D341Med (cell line): ENCODE measurements around the gene IDH3B.
A peak's percentile ranks its signal among the peaks of the same experiment; 100 is the strongest.
"Not testable (repeated sequence)": the region's sequence is repeated elsewhere in the genome, so short reads cannot be mapped to it uniquely, and the experiment has no call there.

Source experiments
- DNase-seq: peaks from one replicate; pipeline ENCODE4 v3.0.0; 2012; ENCODE audit warnings: low spot score

IDH3B gene

GRCh38 chr20:2694519-2694918 lies 30.5 kb upstream of the IDH3B start:
- DNase-seq: peak; percentile 44

- peak; percentile 38 for DNase-seq
Observed at GRCh38 chr20:2694008-2694471, 30.0 kb upstream of the IDH3B start.

GRCh38 chr20:2693286-2694007 lies 29.4 kb upstream of the IDH3B start:
- peak; percentile 82 for DNase-seq

DNA sequence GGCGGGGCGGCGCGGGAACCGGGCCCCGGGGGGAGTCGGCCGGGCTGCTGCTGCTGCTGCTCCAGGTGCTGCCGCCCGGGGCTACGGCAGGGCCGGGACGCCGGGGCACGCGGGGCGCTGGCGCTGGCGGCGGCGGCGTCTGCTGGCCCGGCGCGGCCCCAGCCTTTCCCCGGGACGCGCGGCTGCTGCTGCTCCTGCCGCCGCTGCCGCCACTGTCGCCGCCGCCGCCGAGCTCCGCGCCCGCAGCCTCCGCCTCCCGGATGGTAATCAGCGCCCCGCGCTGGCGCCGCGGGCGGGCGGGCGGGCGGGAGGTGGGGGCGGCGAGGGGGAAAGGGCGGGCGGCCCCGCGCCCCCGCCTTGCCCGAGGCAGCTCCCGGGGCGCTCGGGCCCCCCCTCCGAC lies 28.9 kb upstream of the IDH3B start:
- peak; percentile 83 for DNase-seq

DNA sequence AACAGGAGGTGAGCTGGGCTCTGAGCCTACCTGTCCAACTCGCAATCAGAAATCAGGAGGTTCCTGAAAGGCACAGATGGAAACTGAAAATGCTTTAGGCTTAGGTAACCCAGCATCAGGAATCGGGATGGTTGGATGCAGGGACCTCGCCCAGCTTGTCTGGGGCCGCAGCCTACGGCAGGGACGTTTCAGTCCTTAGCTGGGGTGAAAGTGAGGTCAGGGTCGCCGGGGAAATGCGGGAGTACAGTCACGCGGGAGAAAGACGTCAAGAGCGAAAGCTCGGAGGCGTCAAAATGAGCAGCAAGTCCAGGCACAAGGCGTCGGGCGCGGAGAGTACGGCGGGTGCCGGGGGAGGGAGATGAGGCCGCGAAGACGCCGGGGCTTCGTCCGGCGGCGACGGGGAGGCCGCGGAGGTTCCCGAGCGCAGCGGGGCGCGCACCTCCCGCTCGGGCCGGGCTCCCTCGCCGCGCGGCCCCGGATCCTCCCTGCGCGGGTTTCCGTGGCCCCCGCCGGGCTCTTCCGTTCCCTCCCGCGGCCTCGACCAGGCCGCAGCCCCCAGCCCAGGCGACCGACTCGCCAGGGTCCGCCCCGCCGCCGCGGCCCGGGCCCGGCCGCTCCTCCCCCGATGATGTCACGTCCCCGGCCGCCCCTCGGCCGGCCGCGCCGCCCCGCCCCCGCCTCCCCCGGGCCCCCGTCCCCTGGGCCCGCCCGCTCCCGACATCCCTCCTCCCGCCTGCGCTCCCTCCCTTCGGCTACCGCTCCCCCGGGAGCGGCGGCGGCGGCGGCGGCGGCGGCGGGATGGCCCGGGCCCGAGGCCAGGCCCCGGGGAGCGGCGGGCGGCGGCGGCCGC lies 28.2 kb upstream of the IDH3B start, which contains the start of gene EBF4:
Gene EBF4, plus strand, starts transcription at position 745 of the 850 bp plus-strand sequence. CDS start 866 bp downstream, outside the sequence.
- peak; percentile 87 for DNase-seq

GRCh38 chr20:2691663-2692035 lies 27.6 kb upstream of the IDH3B start:
- peak; percentile 29 for DNase-seq

- DNase-seq: no peak
Observed at GRCh38 chr20:2691127-2691526, 27.1 kb upstream of the IDH3B start.

- no peak for DNase-seq
Observed at GRCh38 chr20:2690718-2691117, 26.7 kb upstream of the IDH3B start.

GRCh38 chr20:2690213-2690612 lies 26.2 kb upstream of the IDH3B start:
- no peak for DNase-seq

DNA sequence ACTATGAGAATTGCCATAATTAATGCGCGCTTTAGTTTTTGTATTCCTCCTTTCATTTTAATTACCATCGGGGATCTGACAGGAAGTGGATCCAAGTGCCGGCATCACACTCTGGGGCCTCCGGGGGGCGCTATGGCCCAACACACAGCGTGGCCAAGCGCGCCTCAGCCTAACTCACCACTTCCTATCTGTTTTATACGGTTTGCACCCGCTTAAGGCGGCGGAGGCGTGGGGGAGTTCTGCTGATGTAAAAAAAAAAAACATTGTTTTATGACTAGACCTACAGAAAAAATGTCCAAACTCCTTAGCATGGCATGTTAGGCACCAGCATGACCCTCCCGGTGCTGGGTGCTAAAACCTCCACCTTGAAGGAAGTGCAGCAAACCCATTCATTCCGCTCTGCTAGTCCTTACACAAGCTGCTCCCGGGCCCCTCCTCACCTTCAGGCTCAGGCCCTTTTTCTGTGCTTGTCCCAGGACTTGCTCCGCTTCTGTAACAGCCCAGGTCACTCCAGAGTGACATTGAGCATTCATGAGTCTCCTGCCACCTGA lies 24.1 kb upstream of the IDH3B start:
- DNase-seq: peak; percentile 72

DNA sequence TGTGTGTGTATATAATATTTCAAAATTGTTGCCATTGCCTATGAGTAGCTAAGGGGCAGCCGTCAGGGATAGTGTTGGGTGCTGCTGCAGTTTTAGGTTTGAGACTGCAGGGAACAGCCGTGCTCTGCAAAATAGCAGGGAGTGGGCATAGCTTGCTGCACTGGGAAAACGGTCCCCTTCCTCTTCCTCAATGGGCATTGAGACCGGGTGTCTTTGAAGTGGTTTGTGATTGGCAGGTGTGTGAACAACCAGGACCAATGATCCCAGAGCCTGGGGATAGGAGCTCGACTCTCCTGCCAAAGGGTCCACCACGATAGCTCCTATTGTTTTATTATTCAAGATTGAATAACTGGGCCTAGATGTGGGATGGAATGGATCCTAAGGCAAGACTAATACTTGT lies 23.5 kb upstream of the IDH3B start:
- DNase-seq: no peak

DNA sequence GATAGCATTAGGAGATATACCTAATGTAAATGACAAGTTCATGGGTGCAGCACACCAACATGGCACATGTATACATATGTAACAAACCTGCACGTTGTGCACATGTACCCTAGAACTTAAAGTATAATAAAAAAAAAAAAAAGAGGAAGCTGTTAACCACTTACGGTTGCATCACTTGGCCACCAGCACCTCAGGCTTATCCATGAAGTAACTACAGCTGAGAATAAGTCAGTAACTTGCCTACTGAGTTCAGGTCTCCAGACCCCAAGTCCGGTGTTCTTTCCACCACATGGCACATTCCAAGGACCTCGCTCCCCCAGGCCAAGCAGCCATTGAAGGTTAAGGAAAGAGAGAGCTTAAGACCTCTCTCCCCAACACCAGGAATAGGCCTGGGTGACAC lies 20.8 kb upstream of the IDH3B start:
- not testable (repeated sequence) for DNase-seq

GRCh38 chr20:2682040-2682439 lies 18.0 kb upstream of the IDH3B start:
- DNase-seq: not testable (repeated sequence)

GRCh38 chr20:2680046-2680445 lies 16.0 kb upstream of the IDH3B start:
- no peak for DNase-seq

DNA sequence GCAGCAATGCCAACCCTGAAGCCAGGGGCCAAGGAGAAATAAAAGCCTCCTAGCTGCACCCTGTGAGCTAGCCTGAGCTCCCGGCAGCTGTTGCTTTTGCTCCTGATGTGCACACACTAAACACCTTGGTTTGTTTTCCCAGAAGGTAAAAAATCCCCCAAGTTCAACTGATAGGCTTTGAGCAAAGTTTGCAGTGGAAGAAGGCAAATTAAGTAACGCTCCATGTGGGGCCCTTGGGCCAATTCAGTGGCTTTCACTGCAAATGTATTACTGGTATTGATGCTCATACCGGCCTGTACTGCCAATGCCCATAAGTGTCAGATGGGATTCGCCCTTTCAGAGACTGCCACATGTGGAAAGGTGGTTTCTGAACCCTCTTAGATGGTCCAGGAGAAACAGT lies 9.4 kb upstream of the IDH3B start:
- no peak for DNase-seq

GRCh38 chr20:2672446-2672845 lies 8.4 kb upstream of the IDH3B start:
- no peak for DNase-seq

DNA sequence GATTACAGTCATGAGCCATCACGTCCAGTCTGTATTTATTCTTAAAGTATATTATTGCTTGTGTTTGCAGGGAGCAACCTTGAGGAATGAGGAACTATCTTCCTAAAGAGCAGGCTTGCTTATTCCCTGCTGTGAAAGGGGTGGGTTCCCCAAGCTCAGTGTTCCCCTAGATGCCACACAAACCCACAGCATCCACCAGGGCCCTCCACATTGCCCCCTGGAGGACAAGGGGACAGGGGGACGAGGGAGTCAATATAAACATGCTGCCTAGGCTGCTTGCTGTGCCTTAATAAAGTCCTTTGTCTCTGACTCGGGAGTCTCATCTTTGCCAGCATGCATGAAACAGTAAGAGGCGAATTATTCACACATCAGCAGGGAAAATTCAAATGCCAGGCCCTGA lies 8.0 kb upstream of the IDH3B start:
- DNase-seq: no peak

GRCh38 chr20:2663364-2663886 lies 591 bp downstream of the IDH3B start:
- no peak for DNase-seq

- DNase-seq: no peak
Observed at GRCh38 chr20:2659547-2659946, 4.5 kb downstream of the IDH3B start.

- no peak for DNase-seq
Observed at GRCh38 chr20:2658414-2659354, 5.3 kb downstream of the IDH3B start.

DNA sequence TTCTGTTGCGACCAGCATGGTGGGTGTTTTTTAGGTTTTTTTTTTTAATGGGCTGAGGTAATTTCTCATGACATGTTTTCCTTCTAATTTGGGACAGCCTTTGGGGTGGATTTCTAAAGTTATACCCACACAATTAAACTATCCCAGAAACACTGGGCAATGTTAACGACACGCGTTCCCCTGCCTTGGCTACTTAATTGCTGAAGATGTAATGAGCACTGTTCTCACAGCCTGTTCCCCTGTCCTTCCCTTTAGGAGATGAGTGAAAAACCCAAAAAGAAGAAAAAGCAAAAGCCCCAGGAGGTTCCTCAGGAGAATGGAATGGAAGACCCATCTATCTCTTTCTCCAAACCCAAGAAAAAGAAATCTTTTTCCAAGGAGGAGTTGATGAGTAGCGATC lies 6.3 kb downstream of the IDH3B start:
- DNase-seq: no peak

- no peak for DNase-seq
Observed at GRCh38 chr20:2657241-2657640, 6.8 kb downstream of the IDH3B start.
